ENCODE results near the gene SUMO2. TPM values are rescaled to one million over a fixed set of nuclear protein-coding genes. Genes with fewer than 3 reads are reported as not detected.
A peak's percentile ranks its signal among the peaks of the same experiment; 100 is the strongest.
"Not testable (repeated sequence)": the region's sequence is repeated elsewhere in the genome, so short reads cannot be mapped to it uniquely, and the experiment has no call there.

The SUMO2 gene
- total and polyA plus RNA-seq, 9 of the 15 experiments (the other 6 are each of a cell fraction or from before 2014, with no cell fraction given), result 157 to 733 (median 419) TPM

GRCh38 chr17:75133607-75134347 is 49.0 kb downstream of the SUMO2 start (continued):
- TF ChIP-seq DPF2 (IDR thresholded peaks at IDR 0.05), result peak; percentile 55; the same call in 1 of the 2 replicates
- peak in 1 of 2 experiments; percentile 21; a peak in 1 of 4 replicates for TF ChIP-seq FOXK2 (conservative IDR thresholded peaks at IDR 0.05 in 1 of 2, IDR thresholded peaks at IDR 0.05 in 1 of 2; ENCODE audit: low read depth in 2 of 2)
- TF ChIP-seq JUND (IDR thresholded peaks at IDR 0.05; ENCODE audit: borderline replicate concordance, low read depth, low read length), result peak; percentile 37; the same call in 1 of the 2 replicates
- not testable (repeated sequence) for TF ChIP-seq JUND (tag; IDR thresholded peaks at IDR 0.05; ENCODE audit: borderline replicate concordance, low read depth, low read length)

GRCh38 chr17:75133001-75133400 is 49.8 kb downstream of the SUMO2 start:
- no peak overlapping the region for H3K4me2 ChIP-seq (ENCODE audit: insufficient read depth, low read length)
- TF ChIP-seq SNIP1 (IDR thresholded peaks at IDR 0.05; ENCODE audit: low read depth), result no peak
- TF ChIP-seq ZNF507 (tag; conservative IDR thresholded peaks at IDR 0.05), result no peak
- no peak for TF ChIP-seq BMI1 (IDR thresholded peaks at IDR 0.05; ENCODE audit: low read length)
- no peak for TF ChIP-seq DACH1 (IDR thresholded peaks at IDR 0.05; ENCODE audit: partially characterized antibody)
- TF ChIP-seq FOXO4 (CRISPR knock-in tag; IDR thresholded peaks at IDR 0.05), result no peak
- TF ChIP-seq CBX3 (IDR thresholded peaks at IDR 0.05; ENCODE audit: borderline replicate concordance in 1 of 2, low read length in 2 of 2), result no peak
- peaks cover 48% of the 10 kb centered on the region for H3K36me3 ChIP-seq (ENCODE audit: control insufficient read depth, insufficient read depth, low read length)
- no peak overlapping the region for H3K4me3 ChIP-seq
- BruUV-seq (replicated peaks), result no TSS peak
- H2AFZ ChIP-seq (ENCODE audit: low read depth, low read length), result no peak overlapping the region
- ChIA-PET CTCF (ENCODE audit: low intra/inter-chr PET ratio) (no interaction called here), POLR2A (interaction anchor here (0.6 to 5.6 kb wide), 6 partner anchors 8 to 41 kb away, joined by 3 to 51 read pairs (median 3); partner anchors contain the start of gene ARMC7)
- 93% methylated on average over 3 of the region's 3 CpGs for WGBS (ENCODE audit: insufficient coverage, low coverage, missing lambda C conversion rate)
- peaks cover 12 to 36% of the 10 kb centered on the region in 2 experiments; a peak in 4 of 5 replicates for H3K4me1 ChIP-seq (replicated peaks in 1 of 2; ENCODE audit: control insufficient read depth in 2 of 2, insufficient read depth in 2 of 2, low read length in 2 of 2)
- no peaks in the 10 kb centered on the region for H3K27me3 ChIP-seq (ENCODE audit: control insufficient read depth in 2 of 2, insufficient read depth in 2 of 2, low read length in 2 of 2)
- H3K9me3 ChIP-seq (replicated peaks; ENCODE audit: control insufficient read depth, insufficient read depth, low read depth, low read length), result no peaks in the 10 kb centered on the region
- ATAC-seq (no peak), DNase-seq (ENCODE audit: extremely low read depth in 1 of 4, low spot score in 3 of 4) (no peak), FAIRE-seq (no peak)
- H3K9me1 ChIP-seq (ENCODE audit: control insufficient read depth, insufficient read depth, low read length), result no peaks in the 10 kb centered on the region
- intact Hi-C loops (cut with micrococcal nuclease) (loop anchor here (5.0 kb wide), 1 partner anchor 49 kb away; the partner anchor contains the start of gene SUMO2), in situ Hi-C loops (cut with MboI) (no loop called here)
- H3K9ac ChIP-seq (ENCODE audit: insufficient read depth in 1 of 2, low read depth in 2 of 2, low read length in 2 of 2), result 0 out of 4 replicates have a peak overlapping the region, but pooled peaks of 1 of the 2 experiments have one; percentile 46
- peaks cover 25% of the 10 kb centered on the region for H3K79me2 ChIP-seq (ENCODE audit: control insufficient read depth, insufficient read depth, low read length)
- peak overlapping the region; percentile 46; the same call in 2 of the 3 replicates for H3K27ac ChIP-seq (ENCODE audit: extremely low read depth, low read depth, low read length)
- peaks cover 6% of the 10 kb centered on the region; the same call in 1 of the 2 replicates for H4K20me1 ChIP-seq (replicated peaks; ENCODE audit: control insufficient read depth, insufficient read depth, low read length)

Measured in K562 (cell line).